ENCODE measurements around the gene PLXNA4.
A peak's percentile ranks its signal among the peaks of the same experiment; 100 is the strongest.

PLXNA4 gene

DNA sequence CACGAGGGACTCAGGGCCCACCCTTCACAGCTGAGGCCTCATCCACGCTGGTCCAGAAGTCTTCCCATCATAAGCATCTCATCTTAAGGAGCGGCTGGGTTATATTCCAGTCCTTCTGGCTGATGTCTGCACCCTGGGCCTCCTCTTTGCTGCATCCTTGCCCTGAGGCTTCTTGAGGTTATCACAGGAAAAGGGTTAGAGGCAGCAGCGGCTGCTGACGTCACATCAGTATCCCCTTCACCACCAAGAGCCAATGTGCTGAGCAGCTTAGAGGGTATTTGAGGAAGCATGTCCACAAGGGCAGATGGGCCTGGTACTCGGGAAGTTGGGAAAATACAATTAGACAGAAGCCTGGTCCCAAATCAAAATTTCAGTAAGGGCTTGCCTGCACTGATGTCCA, 125.1 kb downstream of the PLXNA4 start:
- Histone ChIP-seq H2BK120ac (ENCODE audit: low read depth, low read length) (no peak overlapping the region), H4K8ac (ENCODE audit: low read length) (peak overlapping the region; percentile 8), H4K91ac (ENCODE audit: low read length) (no peak overlapping the region), H2AK5ac (ENCODE audit: low read length, severe bottlenecking) (no peak overlapping the region), H2BK12ac (ENCODE audit: low read length in 2 of 2) (no peak overlapping the region), H3K27ac (ENCODE audit: low read length, poor library complexity, severe bottlenecking) (no peak overlapping the region), H3K4me1 (ENCODE audit: control insufficient read depth, insufficient read depth, low read depth, low read length) (no peaks in the 10 kb centered on the region), H3K18ac (ENCODE audit: low read depth in 1 of 2, low read length in 2 of 2) (no peak overlapping the region), H3K27me3 (ENCODE audit: control insufficient read depth in 1 of 2, insufficient read depth in 1 of 2, low read length in 2 of 2) (no peaks in the 10 kb centered on the region), H3K36me3 (ENCODE audit: control insufficient read depth in 1 of 2, insufficient read depth in 2 of 2, low read depth in 1 of 2, low read length in 2 of 2) (no peaks in the 10 kb centered on the region), H3K79me1 (replicated peaks; ENCODE audit: low read length, poor library complexity, severe bottlenecking) (no peaks in the 10 kb centered on the region), H3K4me2 (ENCODE audit: low read length, poor library complexity, severe bottlenecking) (no peak overlapping the region), H2BK15ac (ENCODE audit: low read depth, poor library complexity, severe bottlenecking) (no peak overlapping the region), H2AFZ (ENCODE audit: low read depth, low read length) (no peak overlapping the region), H3K9ac (ENCODE audit: low read length) (no peak overlapping the region), H3K4ac (ENCODE audit: low read depth in 1 of 2, low read length in 2 of 2) (no peak overlapping the region), H3K23ac (ENCODE audit: low read length in 2 of 2) (no peak overlapping the region), H3K14ac (ENCODE audit: low read length in 2 of 2) (no peak overlapping the region), H2BK5ac (ENCODE audit: low read depth, low read length, poor library complexity, severe bottlenecking) (no peak overlapping the region), H3K9me3 (ENCODE audit: control insufficient read depth, low read length) (no peaks in the 10 kb centered on the region), H3K4me3 (ENCODE audit: insufficient read depth in 1 of 2, low read depth in 1 of 2, low read length in 2 of 2) (no peak overlapping the region)
- DNase-seq, result no peak
- WGBS, result 83% methylated on average over 5 of the region's 6 CpGs

DNA sequence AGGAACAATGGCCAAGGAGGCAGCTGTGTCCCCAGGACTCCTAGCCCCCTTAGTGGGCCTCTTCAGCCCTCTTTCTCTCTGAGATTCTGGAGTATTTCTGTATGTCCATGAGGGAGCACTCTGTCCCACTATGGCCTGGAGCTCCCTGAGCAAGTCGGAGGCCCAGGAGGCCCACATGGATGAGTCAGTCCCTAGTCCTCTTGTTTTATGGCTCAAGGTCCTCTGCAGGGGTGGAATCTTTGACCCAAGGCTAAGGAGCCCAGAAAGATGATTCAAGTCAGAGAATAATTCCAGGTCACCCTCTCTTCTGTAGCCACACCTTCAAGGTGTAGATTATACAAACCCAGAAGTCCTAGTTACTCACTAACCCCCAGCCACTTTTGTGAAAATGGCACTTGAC, 125.6 kb downstream of the PLXNA4 start:
- Histone ChIP-seq H2BK15ac (ENCODE audit: low read depth, poor library complexity, severe bottlenecking) (no peak overlapping the region), H4K8ac (ENCODE audit: low read length) (no peak overlapping the region), H3K18ac (ENCODE audit: low read depth in 1 of 2, low read length in 2 of 2) (no peak overlapping the region), H3K9ac (ENCODE audit: low read length) (no peak overlapping the region), H2BK12ac (ENCODE audit: low read length in 2 of 2) (no peak overlapping the region), H3K27me3 (ENCODE audit: control insufficient read depth in 1 of 2, insufficient read depth in 1 of 2, low read length in 2 of 2) (no peaks in the 10 kb centered on the region), H3K9me3 (ENCODE audit: control insufficient read depth, low read length) (no peaks in the 10 kb centered on the region), H2BK5ac (ENCODE audit: low read depth, low read length, poor library complexity, severe bottlenecking) (no peak overlapping the region), H3K4me3 (ENCODE audit: insufficient read depth in 1 of 2, low read depth in 1 of 2, low read length in 2 of 2) (no peak overlapping the region), H3K79me1 (replicated peaks; ENCODE audit: low read length, poor library complexity, severe bottlenecking) (no peaks in the 10 kb centered on the region), H3K23ac (ENCODE audit: low read length in 2 of 2) (no peak overlapping the region), H2AFZ (ENCODE audit: low read depth, low read length) (no peak overlapping the region), H3K14ac (ENCODE audit: low read length in 2 of 2) (no peak overlapping the region), H3K27ac (ENCODE audit: low read length, poor library complexity, severe bottlenecking) (no peak overlapping the region), H3K4me2 (ENCODE audit: low read length, poor library complexity, severe bottlenecking) (no peak overlapping the region), H2BK120ac (ENCODE audit: low read depth, low read length) (no peak overlapping the region), H4K91ac (ENCODE audit: low read length) (no peak overlapping the region), H3K4ac (ENCODE audit: low read depth in 1 of 2, low read length in 2 of 2) (no peak overlapping the region), H3K4me1 (ENCODE audit: control insufficient read depth, insufficient read depth, low read depth, low read length) (no peaks in the 10 kb centered on the region), H2AK5ac (ENCODE audit: low read length, severe bottlenecking) (no peak overlapping the region), H3K36me3 (ENCODE audit: control insufficient read depth in 1 of 2, insufficient read depth in 2 of 2, low read depth in 1 of 2, low read length in 2 of 2) (no peaks in the 10 kb centered on the region)
- 47% methylated on average over 1 of the region's 1 CpG for WGBS
- no peak for DNase-seq

DNA sequence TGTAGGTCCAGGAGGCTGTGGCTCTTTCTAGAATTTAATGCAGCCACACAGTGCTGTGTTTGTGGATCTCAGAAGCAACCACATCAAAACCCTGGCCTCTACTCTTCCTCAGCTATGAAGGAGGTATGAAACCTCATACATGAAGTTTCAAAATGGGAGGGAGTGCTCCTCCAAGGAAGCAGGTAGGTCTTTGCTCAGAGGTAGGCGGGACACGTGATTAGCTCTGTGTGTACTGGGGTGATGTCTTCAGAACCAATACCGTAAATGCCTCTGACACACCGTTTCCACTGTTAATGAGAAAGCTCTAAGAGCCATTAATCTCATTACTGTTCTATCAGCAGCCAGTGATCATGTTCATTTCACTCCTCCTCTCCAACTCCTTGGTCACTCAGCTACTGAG, 126.1 kb downstream of the PLXNA4 start:
- no peak overlapping the region for H2BK5ac ChIP-seq (ENCODE audit: low read depth, low read length, poor library complexity, severe bottlenecking)
- H3K4me1 ChIP-seq (ENCODE audit: control insufficient read depth, insufficient read depth, low read depth, low read length), result no peaks in the 10 kb centered on the region
- no peak overlapping the region for H4K91ac ChIP-seq (ENCODE audit: low read length)
- no peak overlapping the region for H3K4me3 ChIP-seq (ENCODE audit: insufficient read depth in 1 of 2, low read depth in 1 of 2, low read length in 2 of 2)
- H3K9me3 ChIP-seq (ENCODE audit: control insufficient read depth, low read length), result no peaks in the 10 kb centered on the region
- H3K4me2 ChIP-seq (ENCODE audit: low read length, poor library complexity, severe bottlenecking), result no peak overlapping the region
- no peaks in the 10 kb centered on the region for H3K79me1 ChIP-seq (replicated peaks; ENCODE audit: low read length, poor library complexity, severe bottlenecking)
- 100% methylated on average over 2 of the region's 4 CpGs for WGBS
- no peak overlapping the region for H4K8ac ChIP-seq (ENCODE audit: low read length)
- H2BK15ac ChIP-seq (ENCODE audit: low read depth, poor library complexity, severe bottlenecking), result no peak overlapping the region
- no peak overlapping the region for H3K23ac ChIP-seq (ENCODE audit: low read length in 2 of 2)
- no peak overlapping the region for H2BK120ac ChIP-seq (ENCODE audit: low read depth, low read length)
- H2AFZ ChIP-seq (ENCODE audit: low read depth, low read length), result no peak overlapping the region
- H3K27ac ChIP-seq (ENCODE audit: low read length, poor library complexity, severe bottlenecking), result no peak overlapping the region
- H2AK5ac ChIP-seq (ENCODE audit: low read length, severe bottlenecking), result no peak overlapping the region
- H3K18ac ChIP-seq (ENCODE audit: low read depth in 1 of 2, low read length in 2 of 2), result no peak overlapping the region
- no peak for DNase-seq
- H3K4ac ChIP-seq (ENCODE audit: low read depth in 1 of 2, low read length in 2 of 2), result no peak overlapping the region
- H2BK12ac ChIP-seq (ENCODE audit: low read length in 2 of 2), result no peak overlapping the region
- no peak overlapping the region for H3K14ac ChIP-seq (ENCODE audit: low read length in 2 of 2)
- no peaks in the 10 kb centered on the region for H3K36me3 ChIP-seq (ENCODE audit: control insufficient read depth in 1 of 2, insufficient read depth in 2 of 2, low read depth in 1 of 2, low read length in 2 of 2)
- no peak overlapping the region for H3K9ac ChIP-seq (ENCODE audit: low read length)
- no peaks in the 10 kb centered on the region for H3K27me3 ChIP-seq (ENCODE audit: control insufficient read depth in 1 of 2, insufficient read depth in 1 of 2, low read length in 2 of 2)

DNA sequence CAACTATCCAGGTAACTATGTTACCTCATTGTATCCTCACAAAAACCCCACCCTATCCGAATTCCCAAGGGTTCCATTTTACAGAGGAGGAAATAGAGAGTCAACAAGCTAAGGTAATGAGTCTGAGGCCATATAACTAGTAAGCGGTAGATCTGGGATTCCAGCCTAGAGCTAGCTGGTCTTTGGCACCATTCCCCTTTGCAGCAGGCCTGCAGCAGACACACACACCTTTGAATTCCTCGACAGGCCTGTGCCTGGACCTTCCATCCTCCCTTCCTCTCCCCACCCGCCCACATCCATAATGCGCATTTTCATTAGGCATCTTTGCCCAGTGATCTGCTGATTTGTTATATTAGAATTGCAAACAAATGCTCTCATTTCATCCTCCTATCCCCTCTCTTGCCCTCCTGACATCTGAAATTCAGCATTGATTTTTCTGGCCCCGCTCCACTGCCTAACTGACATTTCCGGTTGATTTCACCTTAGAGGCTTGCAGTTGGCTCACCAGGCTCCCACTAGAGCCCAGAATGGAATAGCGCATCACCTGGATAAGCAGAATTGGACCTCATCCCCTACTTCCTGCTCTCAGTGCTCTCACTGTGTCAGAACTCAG, 129.5 kb downstream of the PLXNA4 start:
- Histone ChIP-seq H3K9ac (ENCODE audit: low read length) (no peak overlapping the region), H3K4me1 (ENCODE audit: control insufficient read depth, insufficient read depth, low read depth, low read length) (no peaks in the 10 kb centered on the region), H3K36me3 (ENCODE audit: control insufficient read depth in 1 of 2, insufficient read depth in 2 of 2, low read depth in 1 of 2, low read length in 2 of 2) (no peaks in the 10 kb centered on the region), H2AFZ (ENCODE audit: low read depth, low read length) (no peak overlapping the region), H3K14ac (ENCODE audit: low read length in 2 of 2) (no peak overlapping the region), H3K4me3 (ENCODE audit: insufficient read depth in 1 of 2, low read depth in 1 of 2, low read length in 2 of 2) (no peak overlapping the region), H2BK12ac (ENCODE audit: low read length in 2 of 2) (no peak overlapping the region), H2BK15ac (ENCODE audit: low read depth, poor library complexity, severe bottlenecking) (no peak overlapping the region), H2BK120ac (ENCODE audit: low read depth, low read length) (no peak overlapping the region), H3K27ac (ENCODE audit: low read length, poor library complexity, severe bottlenecking) (no peak overlapping the region), H4K8ac (ENCODE audit: low read length) (no peak overlapping the region), H3K4ac (ENCODE audit: low read depth in 1 of 2, low read length in 2 of 2) (no peak overlapping the region), H3K18ac (ENCODE audit: low read depth in 1 of 2, low read length in 2 of 2) (no peak overlapping the region), H3K27me3 (ENCODE audit: control insufficient read depth in 1 of 2, insufficient read depth in 1 of 2, low read length in 2 of 2) (no peaks in the 10 kb centered on the region), H3K9me3 (ENCODE audit: control insufficient read depth, low read length) (no peaks in the 10 kb centered on the region), H3K4me2 (ENCODE audit: low read length, poor library complexity, severe bottlenecking) (no peak overlapping the region), H2BK5ac (ENCODE audit: low read depth, low read length, poor library complexity, severe bottlenecking) (no peak overlapping the region), H2AK5ac (ENCODE audit: low read length, severe bottlenecking) (no peak overlapping the region), H3K79me1 (replicated peaks; ENCODE audit: low read length, poor library complexity, severe bottlenecking) (no peaks in the 10 kb centered on the region), H4K91ac (ENCODE audit: low read length) (no peak overlapping the region), H3K23ac (ENCODE audit: low read length in 2 of 2) (no peak overlapping the region)
- WGBS, result 90% methylated on average over 7 of the region's 8 CpGs
- no peak for DNase-seq
